Calu3 (cell line): ENCODE measurements around the gene ADAMTSL4. TPM values are rescaled to one million over a fixed set of nuclear protein-coding genes. Genes with fewer than 3 reads are reported as not detected.

Experiments used
- BruUV-seq: library from RNA; stranded (reverse); fragments of 400-500 nt; replicated peaks from 2 replicates; lab custom pipeline; 2021; lab: Mats Ljungman, UMichigan
- CTCF ChIA-PET: fragments of 300-600 bp; sonication (Branson Sonifier 250); formaldehyde crosslinking; loops from one replicate; lab custom pipeline; 2022; ENCODE audit warnings: antibody characterized with exemption; lab: Charles Lee
- DNase-seq: peaks from one replicate; pipeline ENCODE4 v3.0.0; 2022
- H3K27ac Mint-ChIP-seq: one replicate; pipeline ENCODE4 v1.8.0; 2022; ENCODE audit warnings: mixed read lengths; ENCODE audit not compliant: unreplicated experiment
- H3K27me3 Mint-ChIP-seq: one replicate; pipeline ENCODE4 v1.8.0; 2022; ENCODE audit warnings: mixed read lengths; ENCODE audit not compliant: unreplicated experiment
- H3K36me3 Mint-ChIP-seq: one replicate; pipeline ENCODE4 v1.8.0; 2022; ENCODE audit warnings: mild to moderate bottlenecking, moderate library complexity, mixed read lengths; ENCODE audit not compliant: insufficient read depth, unreplicated experiment
- H3K4me1 Mint-ChIP-seq: one replicate; pipeline ENCODE4 v1.8.0; 2022; ENCODE audit warnings: mild to moderate bottlenecking, low read depth, mixed read lengths; ENCODE audit not compliant: unreplicated experiment
- H3K4me3 Mint-ChIP-seq: one replicate; pipeline ENCODE4 v1.8.0; 2022; ENCODE audit warnings: mild to moderate bottlenecking, low read depth, moderate library complexity, mixed read lengths; ENCODE audit not compliant: unreplicated experiment
- H3K9me3 Mint-ChIP-seq: one replicate; pipeline ENCODE4 v1.8.0; 2022; ENCODE audit warnings: low read depth, mixed read lengths; ENCODE audit not compliant: unreplicated experiment
- CTCF ChIP-seq: fragments of 200-600 bp; IDR thresholded peaks from one replicate; pipeline ENCODE4 v1.8.0; 2022; ENCODE audit warnings: antibody characterized with exemption; ENCODE audit not compliant: unreplicated experiment
- intact Hi-C: fragments of 100-400 bp; cut with micrococcal nuclease; formaldehyde crosslinking; loops from one replicate; pipeline ENCODE4 v1.10.0; 2022; ENCODE audit not compliant: unreplicated experiment
- total RNA-seq: library from RNA; stranded (reverse); gene quantifications from 2 replicates; pipeline ENCODE4 v1.2.3, GENCODE V29; 2022

Gene ADAMTSL4
- total RNA-seq, 1 experiment from 2014 or later = 1.9 TPM

- intact Hi-C loops = no loop called here
- CTCF ChIA-PET = interaction anchor here (0.6 kb wide), 1 partner anchor 20 kb away, joined by 3 read pairs; no protein-coding TSS in a partner anchor
Measured at GRCh38 chr1:150514260-150514659, 34.9 kb upstream of the ADAMTSL4 start.

GRCh38 chr1:150514913-150515327 lies 34.3 kb upstream of the ADAMTSL4 start:
- intact Hi-C loops = no loop called here
- Mint-ChIP-seq H3K4me1 (peaks cover 12% of the 10 kb centered on the region), H3K4me3 (peak overlapping the region; percentile 73), H3K27me3 (no peaks in the 10 kb centered on the region), H3K9me3 (no peaks in the 10 kb centered on the region), H3K27ac (no peak overlapping the region), H3K36me3 (peaks cover 21% of the 10 kb centered on the region)
- TF ChIP-seq CTCF = no peak
- DNase-seq = no peak
- CTCF ChIA-PET = interaction anchor here (0.6 to 1.6 kb wide), 6 partner anchors 14 to 152 kb away, joined by 3 to 24 read pairs (median 7); partner anchors contain the start of gene RPRD2
- no TSS peak for BruUV-seq

More at GRCh38 chr1:150514260-150514659, 34.9 kb upstream of the ADAMTSL4 start:
- no peaks in the 10 kb centered on the region for H3K9me3 Mint-ChIP-seq
- peaks cover 21% of the 10 kb centered on the region for H3K36me3 Mint-ChIP-seq
- no peak for DNase-seq
- no TSS peak for BruUV-seq
- peak overlapping the region; percentile 73 for H3K4me3 Mint-ChIP-seq
- peaks cover 12% of the 10 kb centered on the region for H3K4me1 Mint-ChIP-seq
- H3K27ac Mint-ChIP-seq = no peak overlapping the region
- TF ChIP-seq CTCF = no peak
- no peaks in the 10 kb centered on the region for H3K27me3 Mint-ChIP-seq

- peak within 1 kb of the TSS; percentile 73 for H3K4me3 Mint-ChIP-seq
- peaks cover 12% of the 10 kb centered on the region for H3K4me1 Mint-ChIP-seq
- CTCF ChIA-PET = interaction anchor here (0.6 to 1.6 kb wide), 11 partner anchors 12 to 638 kb away, joined by 3 to 24 read pairs (median 4); partner anchors contain the start of genes RPRD2 and SETDB1
- no peaks in the 10 kb centered on the region for H3K27me3 Mint-ChIP-seq
- BruUV-seq = no TSS peak
- DNase-seq = peak; percentile 98
- peaks cover 21% of the 10 kb centered on the region for H3K36me3 Mint-ChIP-seq
- no peaks in the 10 kb centered on the region for H3K9me3 Mint-ChIP-seq
- intact Hi-C loops = no loop called here
- TF ChIP-seq CTCF = no peak
- peak within 1 kb of the TSS; percentile 1 for H3K27ac Mint-ChIP-seq
Measured at GRCh38 chr1:150515328-150516049, 33.7 kb upstream of the ADAMTSL4 start, which contains the start of gene FALEC. Gene FALEC (plus strand): TSS chr1:150515752.

- peaks cover 17% of the 10 kb centered on the region for H3K36me3 Mint-ChIP-seq
- intact Hi-C loops = no loop called here
- TSS peak; percentile 45 for BruUV-seq
- peak overlapping the region; percentile 1 for H3K27ac Mint-ChIP-seq
- peak overlapping the region; percentile 73 for H3K4me3 Mint-ChIP-seq
- CTCF ChIA-PET = interaction anchor here (0.5 to 1.6 kb wide), 13 partner anchors 12 to 637 kb away, joined by 3 to 24 read pairs (median 4); partner anchors contain the start of genes ENSA, RPRD2 and SETDB1
- no peaks in the 10 kb centered on the region for H3K27me3 Mint-ChIP-seq
- H3K4me1 Mint-ChIP-seq = peaks cover 12% of the 10 kb centered on the region
- TF ChIP-seq CTCF = no peak
- no peaks in the 10 kb centered on the region for H3K9me3 Mint-ChIP-seq
- DNase-seq = peak; percentile 20
Measured at GRCh38 chr1:150516050-150516591, 33.1 kb upstream of the ADAMTSL4 start.
